Measurements from ENCODE around the gene MDH2.

GRCh38 chr7:76073335-76073990, 25.6 kb downstream of the MDH2 start:
- TF ChIP-seq SUZ12 (IDR thresholded peaks at IDR 0.05; ENCODE audit: extremely low read depth, insufficient read depth, insufficient read length) = no peak
- no peak for TF ChIP-seq YY1 (IDR thresholded peaks at IDR 0.05; ENCODE audit: insufficient read depth, insufficient read length)
- TF ChIP-seq ZNF274 (IDR thresholded peaks at IDR 0.05; ENCODE audit: low read depth, low read length) = no peak

Data from NT2/D1 (cell line).